NB4 (cell line): ENCODE measurements around the gene TCF12.

Source experiments
- DNase-seq: peaks from one replicate; pipeline ENCODE4 v3.0.0; 2010; ENCODE audit warnings: low read depth
- H3K4me3 ChIP-seq: one replicate; pipeline ENCODE4 v1.5.1; 2011; ENCODE audit warnings: mild to moderate bottlenecking, low read depth, low read length, moderate library complexity
- MYC ChIP-seq: IDR thresholded peaks from 2 replicates; pipeline ENCODE4 v1.6.1; 2011; ENCODE audit warnings: low read depth, low read length
- POLR2A ChIP-seq: IDR thresholded peaks from 2 replicates; pipeline ENCODE4 v1.6.1; 2011; ENCODE audit warnings: mild to moderate bottlenecking; ENCODE audit not compliant: insufficient read length; ENCODE audit errors: extremely low read depth
- TF ChIP-seq, protein P1 (sequence below): IDR thresholded peaks from one replicate; pipeline ENCODE4 v1.5.1; 2012; ENCODE audit warnings: low read depth, low read length
- TF ChIP-seq, protein P2 (sequence below): IDR thresholded peaks from 2 replicates; pipeline ENCODE4 v1.6.1; 2011; ENCODE audit warnings: low read depth, low read length

TCF12 gene

DNA sequence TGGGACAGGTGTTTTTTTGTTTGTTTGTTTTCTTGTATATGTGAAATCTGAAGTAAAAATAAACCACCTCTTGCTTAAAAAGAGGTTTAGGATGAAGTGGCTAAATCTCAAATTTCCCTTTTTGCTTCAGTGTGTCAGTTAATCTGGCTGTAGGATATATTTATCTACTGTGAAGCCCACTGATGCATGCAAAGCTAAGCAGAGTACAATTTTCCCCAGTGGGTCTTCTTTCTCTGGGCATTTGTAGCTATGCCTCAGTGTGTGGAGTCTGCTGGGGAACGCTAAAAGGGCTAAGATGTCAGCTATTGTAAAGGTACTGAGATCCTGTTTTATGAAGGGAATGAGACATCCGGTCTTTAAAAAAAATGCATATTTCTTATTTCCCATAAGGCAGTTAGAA is 190.6 kb downstream of the TCF12 start:
- TF ChIP-seq, protein P1, sequence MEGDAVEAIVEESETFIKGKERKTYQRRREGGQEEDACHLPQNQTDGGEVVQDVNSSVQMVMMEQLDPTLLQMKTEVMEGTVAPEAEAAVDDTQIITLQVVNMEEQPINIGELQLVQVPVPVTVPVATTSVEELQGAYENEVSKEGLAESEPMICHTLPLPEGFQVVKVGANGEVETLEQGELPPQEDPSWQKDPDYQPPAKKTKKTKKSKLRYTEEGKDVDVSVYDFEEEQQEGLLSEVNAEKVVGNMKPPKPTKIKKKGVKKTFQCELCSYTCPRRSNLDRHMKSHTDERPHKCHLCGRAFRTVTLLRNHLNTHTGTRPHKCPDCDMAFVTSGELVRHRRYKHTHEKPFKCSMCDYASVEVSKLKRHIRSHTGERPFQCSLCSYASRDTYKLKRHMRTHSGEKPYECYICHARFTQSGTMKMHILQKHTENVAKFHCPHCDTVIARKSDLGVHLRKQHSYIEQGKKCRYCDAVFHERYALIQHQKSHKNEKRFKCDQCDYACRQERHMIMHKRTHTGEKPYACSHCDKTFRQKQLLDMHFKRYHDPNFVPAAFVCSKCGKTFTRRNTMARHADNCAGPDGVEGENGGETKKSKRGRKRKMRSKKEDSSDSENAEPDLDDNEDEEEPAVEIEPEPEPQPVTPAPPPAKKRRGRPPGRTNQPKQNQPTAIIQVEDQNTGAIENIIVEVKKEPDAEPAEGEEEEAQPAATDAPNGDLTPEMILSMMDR = no peak
- no peak for TF ChIP-seq POLR2A
- TF ChIP-seq, protein P2, sequence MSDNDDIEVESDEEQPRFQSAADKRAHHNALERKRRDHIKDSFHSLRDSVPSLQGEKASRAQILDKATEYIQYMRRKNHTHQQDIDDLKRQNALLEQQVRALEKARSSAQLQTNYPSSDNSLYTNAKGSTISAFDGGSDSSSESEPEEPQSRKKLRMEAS = no peak
- TF ChIP-seq MYC = no peak
- H3K4me3 ChIP-seq = no peak overlapping the region
- no peak for DNase-seq

DNA sequence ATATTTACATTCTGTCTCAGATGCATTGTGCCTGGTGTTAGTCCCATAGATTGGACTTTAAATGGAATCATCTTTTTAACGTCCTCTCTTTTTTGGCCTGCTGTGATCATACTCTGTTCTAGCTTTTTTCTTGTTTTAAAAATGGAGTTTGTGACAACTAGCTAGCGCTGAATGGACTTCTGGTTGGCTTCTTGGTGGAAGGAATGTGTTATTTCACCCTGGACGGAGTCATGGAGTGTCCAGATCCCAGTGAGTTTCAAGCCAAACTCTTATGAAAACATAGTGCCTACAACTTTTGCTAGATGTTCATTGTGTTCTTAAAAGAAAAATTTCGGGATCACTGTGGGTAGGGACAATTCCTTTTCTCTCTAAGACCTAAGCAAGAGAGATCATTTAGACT is 192.6 kb downstream of the TCF12 start:
- no peak overlapping the region for H3K4me3 ChIP-seq
- TF ChIP-seq, protein P2 = no peak
- no peak for TF ChIP-seq MYC
- DNase-seq = no peak

DNA sequence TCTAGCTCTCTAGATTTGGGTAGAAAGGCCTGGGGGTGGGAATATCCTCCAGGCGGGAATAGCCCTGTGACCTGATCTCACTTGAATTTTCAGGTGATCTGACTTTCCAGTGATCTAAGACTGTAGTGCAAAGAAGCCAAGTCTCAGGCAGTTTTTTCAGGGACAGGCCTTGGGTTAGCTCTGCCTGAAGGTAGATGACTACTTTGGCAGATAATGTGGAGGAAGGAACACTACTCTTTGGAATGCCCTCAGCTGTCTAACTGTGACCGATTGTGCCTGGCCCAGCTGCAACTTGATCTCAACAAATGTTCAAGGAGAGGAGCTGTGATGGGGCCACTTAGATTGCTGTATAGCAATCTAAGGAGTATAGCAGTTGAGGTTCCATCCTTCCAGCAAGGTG is 193.7 kb downstream of the TCF12 start:
- TF ChIP-seq, protein P1 = no peak
- TF ChIP-seq MYC (no peak), POLR2A (no peak)
- TF ChIP-seq, protein P2 = no peak
- no peak for DNase-seq
- H3K4me3 ChIP-seq = no peak overlapping the region

DNA sequence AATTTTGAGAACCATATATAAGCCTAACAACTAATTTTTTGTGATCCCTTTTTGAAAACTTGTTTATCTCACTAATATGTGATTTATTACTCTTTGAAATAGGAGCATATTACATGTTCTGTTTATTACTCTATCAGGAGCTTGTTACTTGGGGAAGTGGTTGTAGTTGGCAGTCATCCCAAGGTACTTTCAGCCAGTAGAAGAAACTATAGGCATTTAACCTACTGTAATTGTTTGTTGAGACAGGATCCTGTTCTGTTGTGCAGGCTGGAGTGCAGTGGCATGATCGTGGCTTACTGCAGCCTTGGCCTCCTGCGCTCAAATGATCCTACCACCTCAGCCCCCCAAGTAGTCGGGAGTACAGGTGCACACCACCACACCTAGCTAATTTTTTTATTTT is 195.6 kb downstream of the TCF12 start:
- peak; percentile 7 for DNase-seq
- H3K4me3 ChIP-seq = no peak overlapping the region
- TF ChIP-seq, protein P1 = no peak
- no peak for TF ChIP-seq POLR2A
- no peak for TF ChIP-seq MYC
- TF ChIP-seq, protein P2 = no peak

DNA sequence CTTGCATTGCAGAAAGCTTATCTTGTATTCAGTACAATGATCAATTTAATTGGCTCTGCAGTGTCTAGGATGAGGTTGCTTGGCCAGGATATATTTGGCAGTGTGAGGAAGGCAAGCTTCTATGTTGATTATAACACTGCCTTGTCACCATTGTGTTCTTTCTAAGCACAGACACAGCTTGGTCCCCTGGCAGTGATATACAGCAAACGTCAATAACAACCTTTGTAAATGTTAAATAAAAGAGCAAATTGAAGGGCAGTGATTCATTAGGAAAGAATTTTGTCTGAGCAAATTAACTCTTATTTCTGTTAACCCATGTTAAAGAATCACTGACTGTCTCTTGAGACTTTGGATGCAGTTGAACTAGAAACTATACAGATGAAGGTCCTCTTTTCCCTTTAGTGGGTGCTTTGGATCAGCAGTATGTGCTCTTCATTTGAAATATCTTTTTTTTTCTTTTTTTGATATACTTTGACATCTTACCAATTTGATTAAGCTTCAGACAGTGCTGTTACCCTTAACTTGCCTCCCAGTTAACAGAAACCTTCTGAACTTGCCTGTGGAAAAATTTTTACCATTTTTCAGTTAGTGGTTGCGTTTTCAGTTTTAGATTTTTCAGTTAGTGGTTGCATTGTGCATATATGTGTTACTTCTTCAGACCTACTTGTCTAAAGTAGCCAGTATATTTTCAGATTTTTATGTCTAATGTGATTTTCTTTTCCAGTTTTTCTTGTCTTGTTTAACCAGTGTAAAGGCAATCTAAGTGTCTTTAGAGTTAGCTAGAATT is 199.8 kb downstream of the TCF12 start:
- TF ChIP-seq MYC = no peak
- TF ChIP-seq, protein P1 = no peak
- TF ChIP-seq POLR2A = no peak
- TF ChIP-seq, protein P2 = no peak
- DNase-seq = no peak
- H3K4me3 ChIP-seq = no peak overlapping the region

DNA sequence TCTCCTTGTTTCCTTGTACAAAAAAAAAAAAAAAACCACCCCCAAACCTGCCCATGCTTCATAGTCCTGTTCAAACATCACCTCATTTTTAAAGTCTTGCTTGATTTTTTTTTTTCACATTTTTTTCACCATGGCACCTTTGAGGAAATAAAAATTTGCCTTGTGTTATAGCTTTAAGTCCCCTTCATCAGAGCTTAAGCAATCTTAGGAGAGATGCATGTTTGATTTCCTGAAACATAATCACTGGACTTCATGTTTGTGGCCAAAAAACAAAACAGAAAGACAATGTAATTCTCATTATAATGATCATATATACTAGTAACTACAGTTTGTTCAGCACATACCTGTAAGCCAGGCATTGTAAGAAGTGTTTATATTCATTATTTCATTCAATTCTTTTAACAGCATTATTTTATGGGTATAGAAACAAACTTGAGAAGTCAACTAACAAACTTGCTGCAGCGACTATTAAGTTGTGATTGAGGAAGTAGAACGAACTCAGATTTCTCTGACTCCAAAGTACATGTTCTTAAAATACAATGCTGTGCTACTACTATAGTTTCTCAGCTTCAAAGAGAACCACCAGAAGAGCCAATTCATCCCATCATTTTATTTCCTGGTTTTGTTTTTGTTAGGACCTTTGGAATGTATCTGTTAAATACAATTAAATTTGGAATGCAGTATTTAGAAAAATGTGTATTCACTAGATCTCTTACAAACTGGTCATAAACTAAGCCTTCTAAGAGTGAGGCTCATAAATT is 203.8 kb downstream of the TCF12 start:
- TF ChIP-seq, protein P1 = no peak
- TF ChIP-seq, protein P2 = no peak
- TF ChIP-seq POLR2A = no peak
- TF ChIP-seq MYC = no peak
- no peak overlapping the region for H3K4me3 ChIP-seq
- DNase-seq = no peak
